Tibial nerve (tissue), 4 donors: ENCODE results near the gene ZNF438.

Source experiments
- CTCF ChIP-seq, 5 experiments: fragments of 200-600 bp in 3 of 5; fragments of 450-650 bp in 2 of 5; sonication (generic) in 3 of 5; IDR thresholded peaks; one replicate each; pipeline ENCODE4 v1.5.1; 2016 to 2019; ENCODE audit warnings: antibody characterized with exemption in 5 of 5, mild to moderate bottlenecking in 3 of 5, moderate library complexity in 2 of 5
- EP300 ChIP-seq, 2 donors: sonication (generic); formaldehyde crosslinking; IDR thresholded peaks; one replicate each; pipeline ENCODE4 v1.6.1; 2017; ENCODE audit warnings: antibody characterized with exemption in 2 of 2, mild to moderate bottlenecking in 1 of 2

GRCh38 chr10:30842185-30842584 lies 189.5 kb downstream of the ZNF438 start:
- TF ChIP-seq CTCF (IDR thresholded peaks at IDR 0.05) (no peak), EP300 (IDR thresholded peaks at IDR 0.05) (no peak)
